CD4-positive, alpha-beta T cell treated with Interleukin-12 subunit alpha and Interleukin-12 subunit beta, for 1 hour (primary cell): ENCODE data around the gene SEC31B.
A peak's percentile ranks its signal among the peaks of the same experiment; 100 is the strongest.

ENCODE experiments used
- DNase-seq: peaks from one replicate; pipeline ENCODE4 v3.0.0-alpha.2; 2020

Gene SEC31B

DNA sequence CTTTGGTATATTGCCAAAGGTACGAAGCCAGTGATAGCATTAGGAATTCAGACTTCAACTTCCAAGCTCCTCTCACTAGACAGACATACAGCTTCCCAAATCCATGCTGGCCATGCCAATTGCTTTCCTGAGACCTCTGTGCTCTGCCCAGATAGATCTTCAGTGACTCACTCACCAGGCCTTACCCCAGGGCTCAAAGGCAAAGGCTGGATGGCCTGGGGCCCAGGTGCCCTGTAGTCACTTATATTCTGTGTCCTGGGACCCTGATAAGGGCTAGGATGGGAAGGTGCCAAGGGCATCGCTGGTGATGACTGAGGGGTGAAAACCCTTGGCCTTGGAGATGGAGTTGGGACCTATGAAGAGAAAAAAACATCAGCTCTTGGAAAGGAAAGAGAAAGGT, 29.1 kb downstream of the SEC31B start:
- no peak for DNase-seq

GRCh38 chr10:100489396-100489795, 30.3 kb downstream of the SEC31B start:
- DNase-seq: no peak

DNA sequence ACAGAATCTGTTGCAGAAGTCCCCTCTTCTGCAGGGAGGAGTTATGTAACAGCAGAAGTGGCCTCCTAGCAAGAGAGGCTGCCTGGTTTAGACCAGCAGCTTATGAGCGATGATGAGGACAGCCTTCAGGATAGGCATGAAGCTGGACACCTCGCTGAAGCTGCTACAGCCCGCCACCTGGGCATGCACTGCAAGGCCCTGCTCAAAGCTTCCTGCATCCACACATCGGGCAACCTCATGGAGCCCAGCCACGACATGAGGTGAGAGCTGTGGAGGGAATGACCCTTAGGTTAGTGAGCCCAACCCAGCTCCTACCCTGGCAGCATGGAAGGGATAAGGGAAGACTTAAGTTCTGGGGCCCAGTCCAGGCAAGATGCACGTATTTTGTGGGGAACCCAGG, 32.1 kb downstream of the SEC31B start:
- no peak for DNase-seq

DNA sequence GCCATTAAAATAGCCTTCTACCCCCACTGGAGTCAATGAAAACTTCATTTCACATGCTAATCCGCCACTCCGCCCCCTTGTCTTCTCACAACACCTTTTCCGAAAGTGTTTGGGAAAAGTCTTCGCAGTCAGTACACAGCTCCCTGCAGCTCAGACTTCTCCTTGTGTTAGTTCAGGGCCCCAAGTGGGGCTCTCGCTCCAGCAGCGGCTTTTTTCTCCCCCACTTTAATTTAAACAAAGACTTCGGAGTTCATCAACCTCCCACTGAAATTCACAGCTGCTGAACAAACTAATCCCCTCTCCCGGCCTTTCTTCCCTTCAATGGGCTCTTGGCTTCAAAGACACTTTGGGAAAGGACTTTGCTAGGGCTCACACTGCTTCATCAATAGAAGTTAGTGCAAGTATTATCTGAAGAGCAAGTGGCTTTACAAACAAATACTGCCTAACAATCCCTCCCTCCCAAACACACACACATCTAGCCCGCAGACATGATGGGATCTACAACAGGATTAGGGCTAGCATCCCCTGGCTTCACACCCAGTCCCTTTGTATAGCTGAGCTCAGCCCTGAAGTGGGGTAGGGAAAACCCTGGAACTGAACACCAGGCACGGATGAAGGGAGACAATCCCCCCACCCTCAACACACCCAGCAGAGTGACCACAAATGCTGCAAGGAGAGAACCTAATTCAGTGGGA, 33.7 kb downstream of the SEC31B start:
- DNase-seq: no peak

DNA sequence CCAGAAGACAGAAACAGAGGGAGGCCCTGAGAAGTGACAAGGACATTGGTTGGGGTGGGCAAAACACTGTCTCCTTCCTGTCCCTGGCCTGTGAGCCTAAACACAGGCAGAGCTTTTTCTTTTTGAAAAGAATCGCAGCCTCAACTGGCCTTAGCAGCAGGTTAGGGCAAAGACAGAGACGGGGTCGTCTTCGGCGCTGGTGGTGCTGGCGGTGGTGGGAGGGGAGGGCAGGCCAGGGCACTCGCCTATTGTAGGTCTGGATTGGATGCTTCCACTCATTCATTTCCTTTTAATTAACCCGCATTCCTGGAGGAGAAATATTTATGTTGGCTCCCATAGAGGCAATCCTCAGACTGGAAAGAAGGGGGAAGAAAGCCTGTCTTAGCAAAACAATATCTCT, 34.3 kb downstream of the SEC31B start:
- DNase-seq: no peak

- no peak for DNase-seq
These were observed 35.6 kb downstream of the SEC31B start for GRCh38 chr10:100483876-100484666.

GRCh38 chr10:100482834-100483185, 36.9 kb downstream of the SEC31B start:
- DNase-seq: no peak

DNA sequence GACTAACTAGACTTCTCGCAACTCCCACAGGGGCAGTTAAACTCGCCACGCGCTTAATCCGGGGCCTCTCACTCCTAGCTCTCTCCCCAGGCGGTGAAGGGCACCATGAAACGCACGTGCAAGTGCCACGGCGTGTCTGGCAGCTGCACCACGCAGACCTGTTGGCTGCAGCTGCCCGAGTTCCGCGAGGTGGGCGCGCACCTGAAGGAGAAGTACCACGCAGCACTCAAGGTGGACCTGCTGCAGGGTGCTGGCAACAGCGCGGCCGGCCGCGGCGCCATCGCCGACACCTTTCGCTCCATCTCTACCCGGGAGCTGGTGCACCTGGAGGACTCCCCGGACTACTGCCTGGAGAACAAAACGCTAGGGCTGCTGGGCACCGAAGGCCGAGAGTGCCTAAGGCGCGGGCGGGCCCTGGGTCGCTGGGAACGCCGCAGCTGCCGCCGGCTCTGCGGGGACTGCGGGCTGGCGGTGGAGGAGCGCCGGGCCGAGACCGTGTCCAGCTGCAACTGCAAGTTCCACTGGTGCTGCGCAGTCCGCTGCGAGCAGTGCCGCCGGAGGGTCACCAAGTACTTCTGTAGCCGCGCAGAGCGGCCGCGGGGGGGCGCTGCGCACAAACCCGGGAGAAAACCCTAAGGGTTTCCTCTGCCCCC, 37.4 kb downstream of the SEC31B start:
- DNase-seq: peak; percentile 73

DNA sequence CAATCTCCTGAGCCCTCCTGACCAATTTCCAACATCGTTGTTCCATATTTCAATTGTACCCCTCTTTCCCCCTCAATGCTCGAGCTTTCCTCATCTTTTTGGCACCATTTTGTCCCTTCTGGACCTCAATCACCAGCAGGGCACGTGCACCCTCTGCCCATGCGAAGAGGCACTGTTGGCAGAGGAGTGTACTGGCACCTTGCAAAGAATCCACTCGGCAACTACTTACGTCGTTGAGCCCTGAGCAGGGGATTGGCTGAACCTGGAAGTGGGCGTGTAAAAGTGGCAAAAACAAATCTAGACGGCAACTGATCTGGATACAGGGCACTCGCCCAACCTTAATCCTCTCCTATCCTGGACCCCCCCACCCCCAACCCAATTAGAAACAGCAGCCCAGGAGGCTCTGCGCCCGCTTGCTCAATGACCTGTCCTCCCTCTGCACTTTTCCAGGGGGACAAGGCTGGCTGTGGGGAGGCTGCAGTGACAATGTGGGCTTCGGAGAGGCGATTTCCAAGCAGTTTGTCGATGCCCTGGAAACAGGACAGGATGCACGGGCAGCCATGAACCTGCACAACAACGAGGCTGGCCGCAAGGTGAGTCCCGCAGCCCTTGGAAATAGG, 38.1 kb downstream of the SEC31B start:
- peak; percentile 94 for DNase-seq

DNA sequence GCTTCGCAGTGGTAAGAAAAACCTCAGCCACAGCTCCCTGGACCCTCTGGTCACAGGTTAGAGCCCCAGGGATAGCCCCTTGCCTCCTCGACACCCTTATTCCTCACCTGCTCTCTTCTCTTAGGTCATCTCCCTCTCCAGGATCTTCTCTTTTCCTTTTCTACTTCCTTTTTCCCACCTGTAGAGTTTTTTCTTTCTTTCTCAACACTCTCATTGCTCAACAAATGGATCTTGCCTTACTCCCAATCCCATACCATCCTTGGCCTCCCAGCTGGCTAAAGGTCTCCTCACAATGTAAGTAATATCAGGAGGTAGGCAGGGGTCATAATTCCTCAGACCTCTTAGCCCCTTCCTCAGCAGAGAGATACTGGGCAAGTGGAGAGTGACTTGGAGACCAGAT, 39.7 kb downstream of the SEC31B start:
- DNase-seq: no peak

DNA sequence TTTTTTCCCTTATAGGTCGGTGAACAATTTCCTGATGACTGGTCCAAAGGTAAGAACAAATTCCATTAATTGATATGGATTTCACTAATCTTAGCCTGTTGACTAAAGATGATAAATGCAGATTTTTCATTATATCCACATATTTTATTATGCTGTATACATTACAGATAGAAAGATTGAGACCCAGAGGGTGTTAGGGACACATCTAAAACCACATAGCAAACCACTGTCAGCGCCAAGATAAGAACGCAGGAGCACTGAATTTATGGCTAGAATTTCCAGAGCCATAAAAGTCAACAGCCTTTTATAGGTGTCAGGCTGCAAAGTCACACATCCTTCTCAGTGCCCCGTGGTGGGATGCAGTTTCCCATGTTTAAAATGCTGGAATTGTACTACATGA, 40.6 kb downstream of the SEC31B start:
- DNase-seq: no peak

GRCh38 chr10:100477970-100478369, 41.7 kb downstream of the SEC31B start:
- no peak for DNase-seq

DNA sequence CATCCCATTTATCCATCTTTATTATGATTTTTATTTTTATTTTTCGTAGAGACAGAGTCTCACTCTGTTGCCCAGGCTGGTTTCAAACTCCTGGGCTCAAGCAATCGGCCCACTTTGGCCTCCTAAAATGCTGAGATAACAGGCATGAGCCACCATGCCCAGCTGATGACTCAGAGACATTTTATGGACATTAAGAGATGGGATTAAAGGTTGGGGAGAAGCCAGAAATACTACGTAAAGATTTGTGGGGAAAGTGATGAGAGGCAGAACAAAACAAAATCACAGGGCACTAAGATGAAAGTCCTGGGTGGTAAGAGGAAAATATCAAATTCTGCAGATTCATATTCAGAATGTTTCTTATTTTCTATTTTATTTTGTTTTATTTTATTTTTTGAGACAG, 49.3 kb downstream of the SEC31B start:
- DNase-seq: no peak

GRCh38 chr10:100469756-100470155, 49.9 kb downstream of the SEC31B start:
- no peak for DNase-seq

GRCh38 chr10:100468978-100469377, 50.7 kb downstream of the SEC31B start:
- DNase-seq: no peak

DNA sequence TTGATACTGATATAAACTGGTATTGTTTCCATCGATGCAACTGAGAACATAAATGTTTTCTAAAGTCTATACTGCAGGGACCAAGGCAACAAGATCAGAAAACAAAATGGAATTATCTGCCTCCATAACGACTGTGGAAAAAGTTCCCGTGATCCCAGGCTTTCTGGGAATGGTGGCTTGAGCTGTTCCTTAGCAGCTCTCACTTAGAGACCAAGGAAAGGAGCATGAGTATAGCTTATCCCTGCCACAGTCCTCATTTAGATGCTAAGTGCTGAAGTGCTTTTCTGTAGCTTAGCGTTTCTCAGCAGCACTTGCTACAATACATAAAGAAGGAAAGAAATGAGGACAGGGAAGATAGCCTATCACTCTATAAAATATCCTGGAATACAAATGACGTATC, 51.3 kb downstream of the SEC31B start:
- DNase-seq: no peak

DNA sequence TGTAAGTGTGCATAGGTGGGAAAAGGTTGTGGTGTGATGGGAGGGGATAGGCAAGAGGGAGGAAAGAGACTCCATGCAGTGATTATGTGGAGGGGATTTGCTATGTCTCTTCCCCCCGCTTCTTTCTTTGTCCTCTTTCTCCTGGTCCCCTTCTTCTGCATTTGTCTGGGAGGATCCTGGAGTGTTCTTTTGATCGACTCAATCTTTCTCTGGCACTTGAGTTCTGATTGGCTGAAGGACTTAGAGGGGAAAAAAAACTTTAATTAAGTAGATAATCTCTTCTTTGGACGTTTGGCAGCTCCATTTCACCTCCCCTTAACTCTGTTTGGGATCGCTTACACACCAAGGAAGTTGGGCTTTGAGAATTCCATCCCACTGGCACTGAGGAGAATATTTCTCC, 57.0 kb downstream of the SEC31B start, which contains the start of gene WNT8B:
Gene WNT8B (plus strand): TSS at position 301 of the 400 bp plus-strand sequence. CDS start 160 bp downstream, outside the sequence.
- no peak for DNase-seq

- DNase-seq: no peak
These were observed 70.7 kb downstream of the SEC31B start for GRCh38 chr10:100448951-100449350.

- DNase-seq: no peak
These were observed 72.0 kb downstream of the SEC31B start for GRCh38 chr10:100447663-100448062.

DNA sequence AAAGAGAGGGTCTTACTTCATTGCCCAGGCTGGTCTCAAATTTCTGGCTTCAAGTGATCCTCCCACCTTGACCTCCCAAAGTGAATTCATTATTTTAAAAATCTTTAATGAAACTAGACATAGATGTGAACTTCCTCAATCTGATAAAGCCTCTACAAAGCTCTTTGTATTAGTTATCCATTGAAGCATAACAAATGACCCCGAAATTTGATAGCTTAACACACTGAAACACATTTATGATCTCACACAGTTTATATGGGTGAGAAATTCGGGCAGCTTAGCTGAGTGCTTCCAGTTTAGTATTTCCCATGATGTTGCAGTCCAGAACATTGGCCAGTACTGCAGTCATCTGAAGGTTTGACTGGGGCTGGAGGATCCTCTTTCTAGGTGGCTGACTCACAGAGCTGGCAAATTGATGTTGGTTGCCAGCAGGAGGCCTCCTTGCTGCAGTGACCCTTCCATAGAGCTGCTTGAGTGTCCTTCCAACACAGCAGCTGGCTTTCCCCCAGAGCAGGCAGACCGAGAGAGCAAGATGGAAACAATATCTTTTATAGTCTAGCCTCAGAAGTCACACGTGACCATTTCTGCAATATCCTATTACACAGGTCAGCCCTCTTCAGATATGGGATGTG, 73.4 kb downstream of the SEC31B start:
- no peak for DNase-seq

DNA sequence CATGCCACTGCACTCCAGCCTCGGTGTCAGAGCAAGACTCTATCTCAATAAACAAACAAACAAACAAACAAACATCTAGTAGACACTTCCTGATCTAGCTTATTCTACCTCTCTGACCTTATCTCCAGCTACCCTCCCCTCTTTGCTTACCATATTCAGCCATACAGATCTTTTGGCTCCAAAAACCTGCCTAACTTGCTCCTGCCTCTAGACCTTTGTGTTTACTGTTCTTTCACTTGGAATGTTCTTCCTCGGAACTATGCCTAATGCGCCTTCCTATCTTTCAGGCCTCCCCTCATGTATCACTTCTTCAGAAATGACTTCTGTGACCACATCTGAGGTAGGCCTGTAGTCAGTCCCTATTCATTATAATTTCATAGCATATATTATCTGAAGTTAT, 77.1 kb downstream of the SEC31B start:
- DNase-seq: no peak

DNA sequence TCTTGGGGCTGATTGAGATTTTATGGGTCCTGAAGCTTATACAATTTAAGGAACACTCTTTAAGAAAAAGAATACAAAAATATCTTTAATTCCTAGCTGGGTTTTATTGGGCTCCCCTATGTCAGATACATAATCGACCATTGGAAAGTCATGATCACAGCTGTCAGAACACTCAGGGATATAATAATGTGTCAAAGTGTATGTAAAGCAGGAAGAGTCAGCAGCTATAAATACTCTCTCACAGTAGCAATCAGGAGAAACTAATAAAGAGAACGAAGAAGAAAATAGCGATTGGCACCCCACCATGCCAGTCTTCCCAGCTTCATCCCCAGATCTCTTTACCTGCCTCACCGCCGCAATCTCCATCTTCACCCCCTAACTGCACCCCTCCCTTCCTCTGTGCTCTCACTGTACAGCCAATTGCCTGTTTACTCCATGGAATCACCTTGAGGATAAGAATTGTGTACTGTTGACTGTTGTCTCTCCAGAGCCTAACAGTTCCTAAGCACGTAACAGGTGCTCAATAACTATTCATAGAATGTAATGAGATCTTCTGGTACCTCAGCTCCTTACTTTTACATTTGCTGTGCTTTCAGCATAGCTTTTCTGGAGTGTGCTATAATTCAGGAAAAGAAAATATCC, 80.9 kb downstream of the SEC31B start:
- no peak for DNase-seq
